Endothelial cell of umbilical vein (primary cell): ENCODE measurements around the gene HOOK2. TPM values are rescaled to one million over a fixed set of nuclear protein-coding genes. Genes with fewer than 3 reads are reported as not detected.

ENCODE experiments used
- BruUV-seq: library from RNA; stranded (reverse); fragments of 400-500 nt; replicated peaks from 2 replicates; lab custom pipeline; 2021; lab: Mats Ljungman, UMichigan
- CTCF ChIA-PET: fragments of 300-600, 350-600 bp; sonication (Branson Sonifier 250); formaldehyde crosslinking; loops from one replicate; lab custom pipeline; 2021; ENCODE audit warnings: antibody characterized with exemption, inconsistent platforms; lab: Charles Lee
- POLR2A ChIA-PET: fragments of 300-600, 350-600 bp; sonication (Branson Sonifier 250); formaldehyde crosslinking; loops from one replicate; lab custom pipeline; 2021; ENCODE audit warnings: antibody characterized with exemption, inconsistent platforms; lab: Charles Lee
- DNase-seq: peaks from one replicate; pipeline ENCODE4 v3.0.0-alpha.2; 2011; ENCODE audit warnings: low read depth, low spot score
- FAIRE-seq: peaks from 2 replicates; lab custom pipeline; 2011; peaks lifted over from hg19 to GRCh38; lab: Jason Lieb, UNC
- H2AFZ ChIP-seq: 2 replicates; pipeline ENCODE4 v1.6.0; 2012; ENCODE audit warnings: low read depth, low read length, control low read depth, inconsistent platforms
- H3K27ac ChIP-seq: 2 replicates; pipeline ENCODE4 v1.5.1; 2011; ENCODE audit warnings: low read depth, mild to moderate bottlenecking, control low read depth, low read length, moderate library complexity; ENCODE audit not compliant: insufficient read depth
- H3K27me3 ChIP-seq, 2 experiments: 2 replicates each; pipeline versions ENCODE4 v1.6.0 to v1.6.1; 2011; ENCODE audit warnings: low read length in 2 of 2, mixed read lengths in 1 of 2; ENCODE audit not compliant: control insufficient read depth in 2 of 2, insufficient read depth in 2 of 2
- H3K36me3 ChIP-seq, 2 experiments: 2 replicates in 1 of 2; 3 replicates in 1 of 2; pipeline ENCODE4 v1.5.1; 2011; ENCODE audit warnings: low read length in 2 of 2, mild to moderate bottlenecking in 1 of 2, moderate library complexity in 1 of 2; ENCODE audit not compliant: control insufficient read depth in 2 of 2, insufficient read depth in 2 of 2; ENCODE audit errors: extremely low read depth in 1 of 2
- H3K4me1 ChIP-seq: 3 replicates; pipeline ENCODE4 v1.5.1; 2011; ENCODE audit warnings: mild to moderate bottlenecking, low read length; ENCODE audit not compliant: control insufficient read depth, insufficient read depth; ENCODE audit errors: extremely low read depth
- H3K4me2 ChIP-seq: 2 replicates; pipeline ENCODE4 v1.6.1; 2011; ENCODE audit warnings: low read length, control low read depth, mixed read lengths; ENCODE audit not compliant: insufficient read depth
- H3K4me3 ChIP-seq, 3 experiments: fragments of 200-600 bp in 1 of 3; sonication (generic), shearing (Covaris generic) in 1 of 3; replicated peaks in 1 of 3; 2 replicates each; pipeline ENCODE4 v1.5.1; 2011 to 2016; ENCODE audit warnings: control low read depth in 3 of 3, low read length in 3 of 3, mild to moderate bottlenecking in 2 of 3, inconsistent platforms in 1 of 3, low read depth in 1 of 3, moderate library complexity in 1 of 3; ENCODE audit not compliant: insufficient read depth in 1 of 3
- H3K79me2 ChIP-seq: 2 replicates; pipeline ENCODE4 v1.6.0; 2012; ENCODE audit warnings: low read length, inconsistent platforms; ENCODE audit not compliant: control insufficient read depth, insufficient read depth
- H3K9ac ChIP-seq: replicated peaks from 2 replicates; pipeline ENCODE3; 2011; ENCODE audit warnings: low read length, control low read depth; ENCODE audit not compliant: insufficient read depth; ENCODE audit errors: extremely low read depth
- H3K9me1 ChIP-seq: replicated peaks from 3 replicates; pipeline ENCODE4 v1.6.0; 2011; ENCODE audit warnings: mild to moderate bottlenecking, low read length; ENCODE audit not compliant: control insufficient read depth, insufficient read depth; ENCODE audit errors: extremely low read depth
- H3K9me3 ChIP-seq: replicated peaks from 2 replicates; pipeline ENCODE4 v1.5.1; 2012; ENCODE audit warnings: low read length, inconsistent platforms; ENCODE audit not compliant: control insufficient read depth, insufficient read depth
- H4K20me1 ChIP-seq: replicated peaks from 2 replicates; pipeline ENCODE3; 2011; ENCODE audit warnings: mild to moderate bottlenecking, low read length; ENCODE audit not compliant: control insufficient read depth, insufficient read depth; ENCODE audit errors: extremely low read depth
- EZH2 ChIP-seq: IDR thresholded peaks from 2 replicates; pipeline ENCODE4 v1.6.1; 2012; ENCODE audit warnings: borderline replicate concordance, low read depth, mild to moderate bottlenecking, moderate library complexity, low read length, inconsistent platforms; ENCODE audit not compliant: severe bottlenecking
- FOS ChIP-seq: IDR thresholded peaks from 2 replicates; pipeline ENCODE4 v1.6.1; 2011; ENCODE audit warnings: mild to moderate bottlenecking, low read length, moderate library complexity, borderline replicate concordance; ENCODE audit not compliant: insufficient read depth
- GATA2 ChIP-seq: IDR thresholded peaks from 2 replicates; pipeline ENCODE4 v1.7.0; 2011; ENCODE audit warnings: low read depth, mild to moderate bottlenecking, moderate library complexity, mixed read lengths, low read length; ENCODE audit not compliant: insufficient read length, insufficient read depth
- JUN ChIP-seq: IDR thresholded peaks from 2 replicates; pipeline ENCODE4 v1.6.1; 2011; ENCODE audit warnings: borderline replicate concordance, low read depth; ENCODE audit not compliant: insufficient read length, insufficient read depth
- MYC ChIP-seq: IDR thresholded peaks from one replicate; pipeline ENCODE4 v1.6.1; 2011; ENCODE audit warnings: mild to moderate bottlenecking, low read depth, low read length
- POLR2A ChIP-seq: IDR thresholded peaks from 2 replicates; pipeline ENCODE4 v1.6.1; 2012; ENCODE audit warnings: low read depth, mild to moderate bottlenecking, control low read depth, low read length
- POLR2AphosphoS5 ChIP-seq: IDR thresholded peaks from 2 replicates; pipeline ENCODE4 v1.6.1; 2012; ENCODE audit warnings: low read depth, mild to moderate bottlenecking, control low read depth, low read length, moderate library complexity; ENCODE audit not compliant: insufficient read depth
- dilution Hi-C: fragments of 300-500 bp; cut with MboI; formaldehyde crosslinking; loops from one replicate; pipeline ENCODE4 v1.15.0; 2019; ENCODE audit warnings: low sequenced_read_pairs; ENCODE audit not compliant: extremely low pct_ligation_motif_present
- intact Hi-C: fragments of 100-400 bp; cut with micrococcal nuclease; formaldehyde crosslinking; loops from one replicate; pipeline ENCODE4 v1.10.0; 2022
- polyA plus RNA-seq, 4 experiments: library from polyadenylated mRNA; depleted of rRNA in 3 of 4; stranded (reverse) in 3 of 4; unstranded in 1 of 4; fragments of >200 nt; gene quantifications; 2 replicates each; pipeline versions ENCODE4 v1.2.1 to v1.2.3, GENCODE V29; 2011 to 2012; ENCODE audit warnings: missing spikeins in 1 of 4
- total RNA-seq: library from RNA; stranded (reverse); gene quantifications from 2 replicates; pipeline ENCODE4 v1.2.3, GENCODE V29; 2021
- TF ChIP-seq, protein P1 (sequence below), 2 donors: IDR thresholded peaks; 1 replicate in 1 of 2; 2 replicates in 1 of 2; pipeline ENCODE4 v1.5.1; 2011; ENCODE audit warnings: low read length in 2 of 2, mild to moderate bottlenecking in 2 of 2, moderate library complexity in 2 of 2, control low read depth in 1 of 2, inconsistent platforms in 1 of 2, low read depth in 1 of 2; ENCODE audit not compliant: insufficient read depth in 1 of 2; ENCODE audit errors: extremely low read depth in 1 of 2
- TF ChIP-seq, protein P2 (sequence below): IDR thresholded peaks from 2 replicates; pipeline ENCODE4 v1.6.1; 2011; ENCODE audit not compliant: insufficient read depth, insufficient read length

HOOK2 gene
- total and polyA plus RNA-seq, 2 donors (not counting 3 experiments of a cell fraction or from before 2014, with no cell fraction given): 8.0 to 17.3 TPM

DNA sequence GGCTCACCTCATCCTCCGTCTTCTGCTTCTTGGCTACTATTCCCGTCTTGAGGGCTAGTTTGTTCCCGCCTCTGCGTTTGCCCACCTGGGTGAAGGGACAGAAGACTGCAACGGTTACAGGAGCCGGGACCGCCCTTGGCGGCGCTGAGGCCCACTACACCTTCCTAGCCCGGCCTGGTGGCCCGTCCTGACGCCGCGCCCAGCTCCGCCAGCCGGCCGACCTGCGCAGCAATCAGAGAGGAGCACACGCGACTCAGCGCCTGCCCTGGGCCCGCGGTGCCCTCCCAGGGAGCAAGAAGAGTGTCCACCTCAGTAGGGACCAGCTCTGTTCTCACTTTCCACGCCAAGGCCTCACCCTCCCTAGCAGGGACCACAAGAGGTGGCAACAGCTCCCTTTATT lies 44.0 kb downstream of the HOOK2 start:
- Histone ChIP-seq H3K79me2 (peaks cover 45% of the 10 kb centered on the region), H3K27me3 (no peaks in the 10 kb centered on the region), H3K36me3 (peaks cover 9 to 31% of the 10 kb centered on the region in 2 experiments), H2AFZ (no peak overlapping the region), H3K4me2 (no peak overlapping the region), H3K9ac (no peak overlapping the region), H3K4me1 (peaks cover 13% of the 10 kb centered on the region), H3K9me3 (no peaks in the 10 kb centered on the region), H3K9me1 (no peaks in the 10 kb centered on the region), H3K4me3 (no peak overlapping the region), H4K20me1 (no peaks in the 10 kb centered on the region), H3K27ac (no peak overlapping the region)
- no peak for DNase-seq
- FAIRE-seq: no peak
- peak; percentile 23 for TF ChIP-seq POLR2A
- TF ChIP-seq MYC: no peak
- dilution Hi-C loops (no loop called here), intact Hi-C loops (loop anchor here (10.0 kb wide), 1 partner anchor 117 kb away; the partner anchor contains the start of genes ZNF490 and ZNF791)
- CTCF ChIA-PET: interaction anchor here (1.3 to 1.7 kb wide), 2 partner anchors 9 to 29 kb away, joined by 3 to 4 read pairs; no protein-coding TSS in a partner anchor
- POLR2A ChIA-PET: no interaction called here
- BruUV-seq: no TSS peak

- no peak for FAIRE-seq
- no peak overlapping the region for H3K4me2 ChIP-seq
- no peaks in the 10 kb centered on the region for H4K20me1 ChIP-seq
- peaks cover 45% of the 10 kb centered on the region for H3K79me2 ChIP-seq
- intact Hi-C loops: loop anchor here (10.0 kb wide), 1 partner anchor 115 kb away; the partner anchor contains the start of genes ZNF490 and ZNF791
- no peak for DNase-seq
- no peak overlapping the region for H2AFZ ChIP-seq
- no peak overlapping the region for H3K27ac ChIP-seq
- TF ChIP-seq, protein P1, sequence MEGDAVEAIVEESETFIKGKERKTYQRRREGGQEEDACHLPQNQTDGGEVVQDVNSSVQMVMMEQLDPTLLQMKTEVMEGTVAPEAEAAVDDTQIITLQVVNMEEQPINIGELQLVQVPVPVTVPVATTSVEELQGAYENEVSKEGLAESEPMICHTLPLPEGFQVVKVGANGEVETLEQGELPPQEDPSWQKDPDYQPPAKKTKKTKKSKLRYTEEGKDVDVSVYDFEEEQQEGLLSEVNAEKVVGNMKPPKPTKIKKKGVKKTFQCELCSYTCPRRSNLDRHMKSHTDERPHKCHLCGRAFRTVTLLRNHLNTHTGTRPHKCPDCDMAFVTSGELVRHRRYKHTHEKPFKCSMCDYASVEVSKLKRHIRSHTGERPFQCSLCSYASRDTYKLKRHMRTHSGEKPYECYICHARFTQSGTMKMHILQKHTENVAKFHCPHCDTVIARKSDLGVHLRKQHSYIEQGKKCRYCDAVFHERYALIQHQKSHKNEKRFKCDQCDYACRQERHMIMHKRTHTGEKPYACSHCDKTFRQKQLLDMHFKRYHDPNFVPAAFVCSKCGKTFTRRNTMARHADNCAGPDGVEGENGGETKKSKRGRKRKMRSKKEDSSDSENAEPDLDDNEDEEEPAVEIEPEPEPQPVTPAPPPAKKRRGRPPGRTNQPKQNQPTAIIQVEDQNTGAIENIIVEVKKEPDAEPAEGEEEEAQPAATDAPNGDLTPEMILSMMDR (IDR thresholded peaks at IDR 0.05; ENCODE audit: extremely low read depth in 1 of 2, insufficient read depth in 1 of 2, low read depth in 1 of 2, low read length in 2 of 2): no peak
- no peak for TF ChIP-seq GATA2
- no peak for TF ChIP-seq POLR2AphosphoS5
- TF ChIP-seq MYC: no peak
- TF ChIP-seq EZH2: no peak
- no peak for TF ChIP-seq JUN
- no peak for TF ChIP-seq FOS
- TF ChIP-seq, protein P2, sequence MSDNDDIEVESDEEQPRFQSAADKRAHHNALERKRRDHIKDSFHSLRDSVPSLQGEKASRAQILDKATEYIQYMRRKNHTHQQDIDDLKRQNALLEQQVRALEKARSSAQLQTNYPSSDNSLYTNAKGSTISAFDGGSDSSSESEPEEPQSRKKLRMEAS: no peak
- no peak for TF ChIP-seq POLR2A
- H3K9ac ChIP-seq: no peak overlapping the region
- no TSS peak for BruUV-seq
- dilution Hi-C loops: no loop called here
- no peak overlapping the region for H3K4me3 ChIP-seq
- ChIA-PET POLR2A (no interaction called here), CTCF (interaction anchor here (1.7 kb wide), 1 partner anchor 30 kb away, joined by 3 read pairs; no protein-coding TSS in a partner anchor)
- H3K36me3 ChIP-seq: peaks cover 9 to 31% of the 10 kb centered on the region in 2 experiments
- H3K4me1 ChIP-seq: peaks cover 13% of the 10 kb centered on the region
- H3K27me3 ChIP-seq: no peaks in the 10 kb centered on the region
- H3K9me3 ChIP-seq: no peaks in the 10 kb centered on the region
- no peaks in the 10 kb centered on the region for H3K9me1 ChIP-seq
Measured at GRCh38 chr19:12730064-12730463, 45.3 kb downstream of the HOOK2 start.
